Measurements from ENCODE around the gene KRTAP12-3. TPM values are rescaled to one million over a fixed set of nuclear protein-coding genes. Genes with fewer than 3 reads are reported as not detected.

Gene KRTAP12-3
- total and polyA plus RNA-seq, 9 of the 15 experiments (the other 6 are each of a cell fraction or from before 2014, with no cell fraction given), result not detected

GRCh38 chr21:44609193-44609592, 48.5 kb upstream of the KRTAP12-3 start (continued):
- TF ChIP-seq USF1 (CRISPR knock-in tag; IDR thresholded peaks at IDR 0.05) (no peak), FOS (IDR thresholded peaks at IDR 0.05; ENCODE audit: extremely low read depth, insufficient read length) (no peak), CUX1 (CRISPR knock-in tag; IDR thresholded peaks at IDR 0.05) (no peak), PTRF (tag; IDR thresholded peaks at IDR 0.05) (no peak), WHSC1 (IDR thresholded peaks at IDR 0.05; ENCODE audit: low read length) (no peak)
